HepG2 (cell line): ENCODE measurements around the gene CCDC97. TPM values are rescaled to one million over a fixed set of nuclear protein-coding genes. Genes with fewer than 3 reads are reported as not detected.

Source experiments
- ARNT ChIP-seq: fragments of 450-650 bp; IDR thresholded peaks from 2 replicates; pipeline ENCODE4 v1.6.1; 2017
- BRD4 ChIP-seq: sonication (generic); formaldehyde crosslinking; IDR thresholded peaks from 2 replicates; pipeline ENCODE4 v1.4.0; 2020; ENCODE audit warnings: missing genetic modification reagents
- DRAP1 ChIP-seq: IDR thresholded peaks from 2 replicates; pipeline ENCODE4 v1.6.1; 2016; ENCODE audit warnings: missing genetic modification reagents, missing compliant biosample characterization
- EED ChIP-seq: sonication (generic); formaldehyde crosslinking; IDR thresholded peaks from 2 replicates; pipeline ENCODE4 v1.5.0; 2020; ENCODE audit warnings: mild to moderate bottlenecking, missing genetic modification reagents
- GABPB1 ChIP-seq: IDR thresholded peaks from 2 replicates; pipeline ENCODE4 v1.6.1; 2016; ENCODE audit warnings: mild to moderate bottlenecking, missing genetic modification reagents, moderate library complexity, missing compliant biosample characterization
- HMGA1 ChIP-seq: sonication (generic); formaldehyde crosslinking; conservative IDR thresholded peaks from 2 replicates; pipeline ENCODE4 v1.4.0; 2020; ENCODE audit warnings: missing genetic modification reagents
- HNRNPUL1 ChIP-seq: fragments of 200-400 bp; formaldehyde crosslinking; IDR thresholded peaks from 2 replicates; pipeline ENCODE4 v1.6.1; 2017; ENCODE audit warnings: low read depth, mild to moderate bottlenecking, low read length, moderate library complexity
- KLF16 ChIP-seq, 2 experiments: sonication (generic) in 1 of 2; formaldehyde crosslinking in 1 of 2; IDR thresholded peaks; 2 replicates each; pipeline versions ENCODE4 v1.6.1 to v1.8.0; 2016 to 2023; ENCODE audit warnings: missing genetic modification reagents in 2 of 2, missing compliant biosample characterization in 1 of 2
- MAFG ChIP-seq: sonication (generic); formaldehyde crosslinking; IDR thresholded peaks from 2 replicates; pipeline ENCODE4 v1.5.1; 2020; ENCODE audit warnings: mild to moderate bottlenecking, missing genetic modification reagents
- MED13 ChIP-seq: sonication (generic); formaldehyde crosslinking; IDR thresholded peaks from 2 replicates; pipeline ENCODE4 v1.5.0; 2020; ENCODE audit warnings: missing genetic modification reagents
- NFE2L1 ChIP-seq: sonication (generic); formaldehyde crosslinking; IDR thresholded peaks from 2 replicates; pipeline ENCODE4 v1.4.0; 2020; ENCODE audit warnings: missing genetic modification reagents, mild to moderate bottlenecking, borderline replicate concordance
- SP5 ChIP-seq: IDR thresholded peaks from 2 replicates; pipeline ENCODE4 v1.6.1; 2016; ENCODE audit warnings: low read depth, borderline replicate concordance
- TBX2 ChIP-seq: sonication (generic); formaldehyde crosslinking; IDR thresholded peaks from 2 replicates; pipeline ENCODE4 v1.5.0; 2020; ENCODE audit warnings: missing genetic modification reagents, mild to moderate bottlenecking, borderline replicate concordance
- TMF1 ChIP-seq: sonication (generic); formaldehyde crosslinking; IDR thresholded peaks from 2 replicates; pipeline ENCODE4 v1.8.1; 2022; ENCODE audit warnings: low read depth, missing genetic modification reagents
- ZMYM3 ChIP-seq: sonication (generic); formaldehyde crosslinking; IDR thresholded peaks from 2 replicates; pipeline ENCODE4 v1.5.1; 2020; ENCODE audit warnings: mild to moderate bottlenecking, missing genetic modification reagents
- ZNF317 ChIP-seq: sonication (generic); formaldehyde crosslinking; IDR thresholded peaks from 2 replicates; pipeline ENCODE4 v1.5.0; 2020; ENCODE audit warnings: mild to moderate bottlenecking, missing genetic modification reagents
- ZNF530 ChIP-seq: sonication (generic); formaldehyde crosslinking; IDR thresholded peaks from 2 replicates; pipeline ENCODE4 v1.5.0; 2020; ENCODE audit warnings: low read depth, mild to moderate bottlenecking, missing genetic modification reagents
- polyA plus RNA-seq, 8 experiments: library from polyadenylated mRNA; depleted of rRNA in 3 of 8; stranded (reverse) in 7 of 8; unstranded in 1 of 8; fragments of >200 nt; fragmentation: Illumina TruSeq in 4 of 8; extraction: Trizol in 4 of 8; gene quantifications; 2 replicates each; pipeline versions ENCODE4 v1.2.1 to v1.2.3, GENCODE V29; 2011 to 2016; ENCODE audit warnings: low read depth in 4 of 8, missing spikeins in 1 of 8, mixed read lengths in 1 of 8; ENCODE audit not compliant: insufficient read depth in 1 of 8
- total RNA-seq, 5 experiments: library from RNA; depleted of rRNA; stranded (reverse); fragments of >200 nt; fragmentation: Illumina TruSeq; extraction: Trizol; gene quantifications; 2 replicates each; pipeline ENCODE4 v1.2.3, GENCODE V29; 2016; ENCODE audit warnings: low read depth in 1 of 5
- TF ChIP-seq, protein P1 (sequence below): sonication (generic); formaldehyde crosslinking; IDR thresholded peaks from 2 replicates; pipeline ENCODE4 v1.4.0; 2020; ENCODE audit warnings: missing genetic modification reagents
- TF ChIP-seq, protein P2 (sequence below): sonication (generic); formaldehyde crosslinking; IDR thresholded peaks from 2 replicates; pipeline ENCODE4 v1.5.0; 2020; ENCODE audit warnings: missing genetic modification reagents
- TF ChIP-seq, protein P3 (sequence below), 2 experiments: sonication (generic) in 1 of 2; formaldehyde crosslinking in 1 of 2; IDR thresholded peaks; 2 replicates each; pipeline versions ENCODE4 v1.5.1 to v1.6.1; 2011 to 2020; ENCODE audit warnings: borderline replicate concordance in 1 of 2, low read depth in 1 of 2, low read length in 1 of 2, mild to moderate bottlenecking in 1 of 2, missing genetic modification reagents in 1 of 2, moderate library complexity in 1 of 2
- TF ChIP-seq, protein P4 (sequence below): sonication (generic); formaldehyde crosslinking; IDR thresholded peaks from 2 replicates; pipeline ENCODE4 v1.4.0; 2020; ENCODE audit warnings: missing genetic modification reagents

The CCDC97 gene
- total and polyA plus RNA-seq, 2 of the 13 experiments (the other 11 are each of a cell fraction or from before 2014, with no cell fraction given): 6.2 to 7.3 TPM

DNA sequence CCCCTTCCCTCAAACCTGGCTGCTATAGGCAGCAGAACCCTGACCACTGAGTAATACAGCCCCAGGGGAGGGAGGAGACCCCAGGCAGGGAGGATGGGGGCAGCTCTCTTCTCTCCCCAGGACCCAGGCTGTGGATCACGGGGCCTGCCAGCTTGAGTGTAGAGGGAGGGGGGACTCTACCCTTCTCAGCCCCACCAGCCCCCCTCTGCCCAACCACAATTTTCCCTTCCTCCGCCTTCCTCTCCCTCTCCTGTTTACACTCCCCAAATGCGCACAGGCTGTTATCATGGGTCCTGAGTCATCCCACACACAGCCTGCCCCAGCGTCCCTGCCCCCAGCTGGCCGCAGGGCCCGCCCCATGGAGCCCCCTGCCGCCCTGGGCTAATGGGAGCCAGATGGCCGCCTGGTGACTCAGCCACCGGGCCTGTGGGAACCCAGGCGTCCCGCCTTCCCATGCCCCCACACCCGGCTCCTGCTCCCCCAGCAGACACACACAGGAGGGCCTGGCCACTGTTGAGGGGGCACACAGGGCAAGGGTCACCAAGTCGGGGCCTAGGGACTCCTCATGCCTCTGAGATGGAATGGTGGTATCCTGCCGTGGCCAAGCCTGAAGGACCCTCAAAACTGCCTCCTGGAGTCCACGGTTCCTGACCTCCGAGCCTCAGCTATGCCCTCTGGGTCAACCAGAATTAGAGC is 13.6 kb downstream of the CCDC97 start (continued):
- TF ChIP-seq, protein P1, sequence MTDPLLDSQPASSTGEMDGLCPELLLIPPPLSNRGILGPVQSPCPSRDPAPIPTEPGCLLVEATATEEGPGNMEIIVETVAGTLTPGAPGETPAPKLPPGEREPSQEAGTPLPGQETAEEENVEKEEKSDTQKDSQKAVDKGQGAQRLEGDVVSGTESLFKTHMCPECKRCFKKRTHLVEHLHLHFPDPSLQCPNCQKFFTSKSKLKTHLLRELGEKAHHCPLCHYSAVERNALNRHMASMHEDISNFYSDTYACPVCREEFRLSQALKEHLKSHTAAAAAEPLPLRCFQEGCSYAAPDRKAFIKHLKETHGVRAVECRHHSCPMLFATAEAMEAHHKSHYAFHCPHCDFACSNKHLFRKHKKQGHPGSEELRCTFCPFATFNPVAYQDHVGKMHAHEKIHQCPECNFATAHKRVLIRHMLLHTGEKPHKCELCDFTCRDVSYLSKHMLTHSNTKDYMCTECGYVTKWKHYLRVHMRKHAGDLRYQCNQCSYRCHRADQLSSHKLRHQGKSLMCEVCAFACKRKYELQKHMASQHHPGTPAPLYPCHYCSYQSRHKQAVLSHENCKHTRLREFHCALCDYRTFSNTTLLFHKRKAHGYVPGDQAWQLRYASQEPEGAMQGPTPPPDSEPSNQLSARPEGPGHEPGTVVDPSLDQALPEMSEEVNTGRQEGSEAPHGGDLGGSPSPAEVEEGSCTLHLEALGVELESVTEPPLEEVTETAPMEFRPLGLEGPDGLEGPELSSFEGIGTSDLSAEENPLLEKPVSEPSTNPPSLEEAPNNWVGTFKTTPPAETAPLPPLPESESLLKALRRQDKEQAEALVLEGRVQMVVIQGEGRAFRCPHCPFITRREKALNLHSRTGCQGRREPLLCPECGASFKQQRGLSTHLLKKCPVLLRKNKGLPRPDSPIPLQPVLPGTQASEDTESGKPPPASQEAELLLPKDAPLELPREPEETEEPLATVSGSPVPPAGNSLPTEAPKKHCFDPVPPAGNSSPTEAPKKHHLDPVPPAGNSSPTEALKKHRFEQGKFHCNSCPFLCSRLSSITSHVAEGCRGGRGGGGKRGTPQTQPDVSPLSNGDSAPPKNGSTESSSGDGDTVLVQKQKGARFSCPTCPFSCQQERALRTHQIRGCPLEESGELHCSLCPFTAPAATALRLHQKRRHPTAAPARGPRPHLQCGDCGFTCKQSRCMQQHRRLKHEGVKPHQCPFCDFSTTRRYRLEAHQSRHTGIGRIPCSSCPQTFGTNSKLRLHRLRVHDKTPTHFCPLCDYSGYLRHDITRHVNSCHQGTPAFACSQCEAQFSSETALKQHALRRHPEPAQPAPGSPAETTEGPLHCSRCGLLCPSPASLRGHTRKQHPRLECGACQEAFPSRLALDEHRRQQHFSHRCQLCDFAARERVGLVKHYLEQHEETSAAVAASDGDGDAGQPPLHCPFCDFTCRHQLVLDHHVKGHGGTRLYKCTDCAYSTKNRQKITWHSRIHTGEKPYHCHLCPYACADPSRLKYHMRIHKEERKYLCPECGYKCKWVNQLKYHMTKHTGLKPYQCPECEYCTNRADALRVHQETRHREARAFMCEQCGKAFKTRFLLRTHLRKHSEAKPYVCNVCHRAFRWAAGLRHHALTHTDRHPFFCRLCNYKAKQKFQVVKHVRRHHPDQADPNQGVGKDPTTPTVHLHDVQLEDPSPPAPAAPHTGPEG (CRISPR knock-in tag): no peak
- TF ChIP-seq MED13: no peak
- TF ChIP-seq ZMYM3 (CRISPR knock-in tag): no peak
- no peak for TF ChIP-seq NFE2L1 (CRISPR knock-in tag)
- no peak for TF ChIP-seq ARNT
- no peak for TF ChIP-seq ZNF530 (CRISPR knock-in tag)
- no peak for TF ChIP-seq KLF16 (CRISPR knock-in tag; IDR thresholded peaks at IDR 0.05)
- TF ChIP-seq, protein P2, sequence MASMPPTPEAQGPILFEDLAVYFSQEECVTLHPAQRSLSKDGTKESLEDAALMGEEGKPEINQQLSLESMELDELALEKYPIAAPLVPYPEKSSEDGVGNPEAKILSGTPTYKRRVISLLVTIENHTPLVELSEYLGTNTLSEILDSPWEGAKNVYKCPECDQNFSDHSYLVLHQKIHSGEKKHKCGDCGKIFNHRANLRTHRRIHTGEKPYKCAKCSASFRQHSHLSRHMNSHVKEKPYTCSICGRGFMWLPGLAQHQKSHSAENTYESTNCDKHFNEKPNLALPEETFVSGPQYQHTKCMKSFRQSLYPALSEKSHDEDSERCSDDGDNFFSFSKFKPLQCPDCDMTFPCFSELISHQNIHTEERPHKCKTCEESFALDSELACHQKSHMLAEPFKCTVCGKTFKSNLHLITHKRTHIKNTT (CRISPR knock-in tag): no peak
- no peak for TF ChIP-seq MAFG (CRISPR knock-in tag)
- TF ChIP-seq BRD4: no peak
- TF ChIP-seq, protein P3, sequence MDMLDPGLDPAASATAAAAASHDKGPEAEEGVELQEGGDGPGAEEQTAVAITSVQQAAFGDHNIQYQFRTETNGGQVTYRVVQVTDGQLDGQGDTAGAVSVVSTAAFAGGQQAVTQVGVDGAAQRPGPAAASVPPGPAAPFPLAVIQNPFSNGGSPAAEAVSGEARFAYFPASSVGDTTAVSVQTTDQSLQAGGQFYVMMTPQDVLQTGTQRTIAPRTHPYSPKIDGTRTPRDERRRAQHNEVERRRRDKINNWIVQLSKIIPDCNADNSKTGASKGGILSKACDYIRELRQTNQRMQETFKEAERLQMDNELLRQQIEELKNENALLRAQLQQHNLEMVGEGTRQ (IDR thresholded peaks at IDR 0.05; ENCODE audit: low read depth, low read length): no peak
- TF ChIP-seq, protein P3 (CRISPR knock-in tag; IDR thresholded peaks at IDR 0.05; ENCODE audit: borderline replicate concordance): no peak
- TF ChIP-seq, protein P4, sequence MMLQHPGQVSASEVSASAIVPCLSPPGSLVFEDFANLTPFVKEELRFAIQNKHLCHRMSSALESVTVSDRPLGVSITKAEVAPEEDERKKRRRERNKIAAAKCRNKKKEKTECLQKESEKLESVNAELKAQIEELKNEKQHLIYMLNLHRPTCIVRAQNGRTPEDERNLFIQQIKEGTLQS (CRISPR knock-in tag): peak; percentile 88
- peak; percentile 51; the same call in 1 of the 2 replicates for TF ChIP-seq GABPB1
- no peak for TF ChIP-seq ZNF317
- TF ChIP-seq HMGA1 (CRISPR knock-in tag): no peak
- no peak for TF ChIP-seq TMF1
- peak; percentile 89 for TF ChIP-seq SP5 (CRISPR knock-in tag)
- no peak for TF ChIP-seq HNRNPUL1
- TF ChIP-seq TBX2: peak; percentile 19; the same call in 1 of the 2 replicates
- TF ChIP-seq DRAP1: no peak
- 0 out of 2 replicates have a peak, but pooled peaks have one; percentile 42 for TF ChIP-seq EED (CRISPR knock-in tag)
